K562 (cell line): ENCODE data around the gene RNF44. TPM values are rescaled to one million over a fixed set of nuclear protein-coding genes. Genes with fewer than 3 reads are reported as not detected.

Experiments
- ATAC-seq: fragments of 200-7000 bp; cut with Tn5 transposase; 3 replicates; pipeline ENCODE4 v1.9.1; 2020; ENCODE audit warnings: moderate library complexity
- BruUV-seq: library from RNA; stranded (reverse); fragments of 400-500 nt; replicated peaks from 2 replicates; lab custom pipeline; 2021; lab: Mats Ljungman, UMichigan
- CTCF ChIA-PET: fragments of 300-600 bp; formaldehyde crosslinking; extraction: SDS; loops from one replicate; lab custom pipeline; 2021; ENCODE audit warnings: low intra/inter-chr PET ratio; lab: Yijun Ruan, JAX
- POLR2A ChIA-PET: fragments of 300-600, 350-650 bp; sonication (Branson Sonifier 250); formaldehyde crosslinking; extraction: SDS; loops from one replicate; lab custom pipeline; 2021; ENCODE audit warnings: antibody characterized with exemption, inconsistent platforms; lab: Yijun Ruan, JAX
- DNase-seq, 4 experiments: peaks; one replicate each; pipeline versions ENCODE4 v3.0.0 to v3.0.0-alpha.2; 2011 to 2018; ENCODE audit warnings: low spot score in 3 of 4, mixed read lengths in 3 of 4; ENCODE audit errors: extremely low read depth in 1 of 4
- FAIRE-seq: peaks from 2 replicates; lab custom pipeline; 2011; peaks lifted over from hg19 to GRCh38; lab: Jason Lieb, UNC
- H2AFZ ChIP-seq: 2 replicates; pipeline ENCODE4 v1.6.0; 2011; ENCODE audit warnings: low read depth, low read length, control low read depth, inconsistent platforms
- H3K27ac ChIP-seq: fragments of 200-600 bp; 3 replicates; pipeline ENCODE4 v1.8.0; 2011; ENCODE audit warnings: low read depth, mild to moderate bottlenecking, control low read depth, inconsistent platforms, low read length, moderate library complexity, mixed read lengths; ENCODE audit errors: extremely low read depth
- H3K27me3 ChIP-seq, 2 experiments: fragments of 300-600 bp in 1 of 2; 2 replicates in 1 of 2; 3 replicates in 1 of 2; pipeline versions ENCODE4 v1.6.0 to v1.8.0; 2011; ENCODE audit warnings: inconsistent platforms in 2 of 2, low read length in 2 of 2, mild to moderate bottlenecking in 1 of 2, mixed read lengths in 1 of 2, moderate library complexity in 1 of 2; ENCODE audit not compliant: control insufficient read depth in 2 of 2, insufficient read depth in 2 of 2
- H3K36me3 ChIP-seq: fragments of 300-600 bp; 3 replicates; pipeline ENCODE4 v1.8.0; 2011; ENCODE audit warnings: mild to moderate bottlenecking, low read length, inconsistent platforms; ENCODE audit not compliant: control insufficient read depth, insufficient read depth
- H3K4me1 ChIP-seq, 2 experiments: fragments of 200-600 bp in 1 of 2; replicated peaks in 1 of 2; 2 replicates in 1 of 2; 3 replicates in 1 of 2; pipeline versions ENCODE4 v1.5.1 to v1.8.0; 2011; ENCODE audit warnings: inconsistent platforms in 2 of 2, low read length in 2 of 2, mild to moderate bottlenecking in 1 of 2, mixed read lengths in 1 of 2, moderate library complexity in 1 of 2; ENCODE audit not compliant: control insufficient read depth in 2 of 2, insufficient read depth in 2 of 2
- H3K4me2 ChIP-seq: 2 replicates; pipeline ENCODE4 v1.6.1; 2011; ENCODE audit warnings: low read length, control low read depth, inconsistent platforms, mixed read lengths; ENCODE audit not compliant: insufficient read depth
- H3K4me3 ChIP-seq: fragments of 200-600 bp; sonication (generic), shearing (Covaris generic); 2 replicates; pipeline ENCODE4 v1.5.1; 2016; ENCODE audit warnings: control low read depth, inconsistent platforms
- H3K79me2 ChIP-seq: fragments of 200-600 bp; 3 replicates; pipeline ENCODE4 v1.8.0; 2011; ENCODE audit warnings: low read length, inconsistent platforms; ENCODE audit not compliant: control insufficient read depth, insufficient read depth
- H3K9ac ChIP-seq, 2 experiments: 2 replicates each; pipeline versions ENCODE4 v1.6.0 to v1.6.1; 2011; ENCODE audit warnings: low read depth in 2 of 2, low read length in 2 of 2, control low read depth in 1 of 2, inconsistent platforms in 1 of 2, mild to moderate bottlenecking in 1 of 2, mixed read lengths in 1 of 2; ENCODE audit not compliant: insufficient read depth in 1 of 2
- H3K9me1 ChIP-seq: one replicate; pipeline ENCODE4 v1.6.0; 2011; ENCODE audit warnings: inconsistent platforms, mild to moderate bottlenecking, low read length, moderate library complexity; ENCODE audit not compliant: control insufficient read depth, insufficient read depth
- H3K9me3 ChIP-seq: replicated peaks from 2 replicates; pipeline ENCODE4 v1.5.1; 2011; ENCODE audit warnings: low read depth, low read length, inconsistent platforms; ENCODE audit not compliant: control insufficient read depth, insufficient read depth
- H4K20me1 ChIP-seq: replicated peaks from 2 replicates; pipeline ENCODE4 v1.6.1; 2011; ENCODE audit warnings: low read length, inconsistent platforms, mixed read lengths; ENCODE audit not compliant: control insufficient read depth, insufficient read depth
- CREB5 ChIP-seq: fragments of 250-450 bp; sonication (Bioruptor Pico); IDR thresholded peaks from 2 replicates; pipeline ENCODE4 v1.5.0; 2020; ENCODE audit warnings: mild to moderate bottlenecking
- MECOM ChIP-seq: fragments of 250-450 bp; sonication (Bioruptor Pico); IDR thresholded peaks from 2 replicates; pipeline ENCODE4 v1.8.0; 2022; ENCODE audit warnings: inconsistent platforms
- PCBP2 ChIP-seq: fragments of 200-400 bp; formaldehyde crosslinking; IDR thresholded peaks from 2 replicates; pipeline ENCODE4 v1.6.1; 2018; ENCODE audit warnings: low read length, low read depth, mild to moderate bottlenecking, moderate library complexity; ENCODE audit not compliant: poor library complexity, severe bottlenecking
- SLC30A9 ChIP-seq: fragments of 250-450 bp; sonication (Bioruptor Pico); IDR thresholded peaks from 2 replicates; pipeline ENCODE4 v1.8.0; 2022; ENCODE audit warnings: mild to moderate bottlenecking, moderate library complexity
- TAL1 ChIP-seq: fragments of 450-650 bp; IDR thresholded peaks from 2 replicates; pipeline ENCODE4 v1.6.1; 2016; ENCODE audit warnings: mild to moderate bottlenecking
- ZBED1 ChIP-seq: IDR thresholded peaks from 2 replicates; pipeline ENCODE4 v1.6.1; 2014
- ZBTB17 ChIP-seq: fragments of 450-650 bp; formaldehyde crosslinking; IDR thresholded peaks from 2 replicates; pipeline ENCODE4 v1.4.0; 2020; ENCODE audit warnings: mild to moderate bottlenecking
- ZC3H8 ChIP-seq: fragments of 450-650 bp; IDR thresholded peaks from 2 replicates; pipeline ENCODE4 v1.6.1; 2017
- ZNF436 ChIP-seq: fragments of 250-450, 450-650 bp; sonication (Bioruptor Pico); formaldehyde crosslinking; IDR thresholded peaks from 2 replicates; pipeline ENCODE4 v1.7.0; 2020; ENCODE audit warnings: mild to moderate bottlenecking
- WGBS: fragments of 100-300 bp; shearing (Covaris generic); methylation state at CpG from one replicate; pipeline ENCODE4 v1.1.6; 2016; ENCODE audit warnings: low coverage, mixed read lengths; ENCODE audit not compliant: insufficient coverage; ENCODE audit errors: missing lambda C conversion rate; 5-methylcytosine and 5-hydroxymethylcytosine counted together
- in situ Hi-C: fragments of 300-500 bp; cut with MboI; formaldehyde crosslinking; loops from 4 replicates; pipeline ENCODE4 v1.15.0; 2018; ENCODE audit warnings: inconsistent platforms, mixed read lengths
- intact Hi-C: fragments of 100-400 bp; cut with micrococcal nuclease; formaldehyde crosslinking; loops from 2 replicates; pipeline ENCODE4 v1.14.2; 2022
- polyA plus RNA-seq, 8 experiments: library from polyadenylated mRNA; depleted of rRNA in 4 of 8; stranded (reverse) in 5 of 8; unstranded in 3 of 8; fragments of >200 nt; fragmentation: Nextera tagmentation in 2 of 8; fragmentation: Illumina TruSeq in 1 of 8; extraction: Ambion mirVana in 2 of 8; extraction: Trizol in 1 of 8; gene quantifications; 2 replicates each; pipeline versions ENCODE4 v1.2.1 to v1.2.3, GENCODE V29; 2011 to 2014; ENCODE audit warnings: inconsistent platforms in 1 of 8, missing spikeins in 1 of 8
- total RNA-seq, 7 experiments: library from RNA; depleted of rRNA in 6 of 7; stranded (reverse); fragments of >200 nt in 6 of 7; fragmentation: Illumina TruSeq in 2 of 7; extraction: Trizol in 2 of 7; gene quantifications; 2 replicates each; pipeline versions ENCODE4 v1.2.1 to v1.2.3, GENCODE V29; 2011 to 2021; ENCODE audit warnings: low replicate concordance in 1 of 7

Gene RNF44
- total and polyA plus RNA-seq, 9 of the 15 experiments (the other 6 are each of a cell fraction or from before 2014, with no cell fraction given), result 1.6 to 82.6 (median 7.4) TPM

GRCh38 chr5:176489077-176489476 lies 48.1 kb downstream of the RNF44 start:
- ChIA-PET POLR2A (no interaction called here), CTCF (no interaction called here)
- no peak overlapping the region for H3K27ac ChIP-seq
- peaks cover 85% of the 10 kb centered on the region for H3K36me3 ChIP-seq
- H4K20me1 ChIP-seq, result no peaks in the 10 kb centered on the region
- H3K9me3 ChIP-seq, result no peaks in the 10 kb centered on the region
- peaks cover 10% of the 10 kb centered on the region; the same call in 2 of the 3 replicates for H3K79me2 ChIP-seq
- H3K9me1 ChIP-seq, result no peaks in the 10 kb centered on the region
- H3K27me3 ChIP-seq, result no peaks in the 10 kb centered on the region
- no TSS peak for BruUV-seq
- intact Hi-C loops, result loop anchor here (10.0 kb wide), 1 partner anchor 74 kb away; the partner anchor contains the start of gene CLTB
- DNase-seq (no peak), FAIRE-seq (no peak), ATAC-seq (no peak)
- no peak overlapping the region for H3K4me2 ChIP-seq
- no peak overlapping the region for H3K4me3 ChIP-seq
- H3K4me1 ChIP-seq, result no peaks in the 10 kb centered on the region
- WGBS, result 100% methylated on average over 1 of the region's 1 CpG
- TF ChIP-seq ZBTB17 (CRISPR knock-in tag) (no peak), MECOM (no peak), ZBED1 (no peak), CREB5 (CRISPR knock-in tag) (no peak), ZNF436 (CRISPR knock-in tag) (no peak), TAL1 (no peak), ZC3H8 (no peak), PCBP2 (no peak), SLC30A9 (CRISPR knock-in tag) (no peak)
- TF ChIP-seq, all 486 proteins: peak for 0
- in situ Hi-C loops, result no loop called here
- Histone ChIP-seq H2AFZ (no peak overlapping the region), H3K9ac (no peak overlapping the region)
